SJCRH30 (cell line): ENCODE results near the gene WDR44. TPM values are rescaled to one million over a fixed set of nuclear protein-coding genes. Genes with fewer than 3 reads are reported as not detected.
A peak's percentile ranks its signal among the peaks of the same experiment; 100 is the strongest.
"Not testable (repeated sequence)": the region's sequence is repeated elsewhere in the genome, so short reads cannot be mapped to it uniquely, and the experiment has no call there.

Experiments
- DNase-seq, 2 experiments: peaks; one replicate each; pipeline ENCODE4 v3.0.0-alpha.2; 2015 to 2020
- H3K27ac ChIP-seq: fragments of 250-450 bp; sonication (Bioruptor Pico); 2 replicates; pipeline ENCODE4 v1.5.1; 2020; ENCODE audit warnings: mild to moderate bottlenecking, moderate library complexity
- H3K27me3 ChIP-seq: fragments of 250-450 bp; sonication (Bioruptor Pico); 2 replicates; pipeline ENCODE4 v1.5.1; 2020; ENCODE audit warnings: mild to moderate bottlenecking, moderate library complexity
- H3K36me3 ChIP-seq: fragments of 250-450 bp; sonication (Bioruptor Pico); 2 replicates; pipeline ENCODE4 v1.5.1; 2020; ENCODE audit warnings: mild to moderate bottlenecking, moderate library complexity
- H3K4me1 ChIP-seq: fragments of 250-450 bp; sonication (Bioruptor Pico); 2 replicates; pipeline ENCODE4 v1.5.1; 2020; ENCODE audit warnings: mild to moderate bottlenecking, moderate library complexity
- H3K4me3 ChIP-seq: fragments of 250-450 bp; sonication (Bioruptor Pico); 2 replicates; pipeline ENCODE4 v1.5.1; 2020; ENCODE audit warnings: mild to moderate bottlenecking, moderate library complexity
- H3K9me3 ChIP-seq: fragments of 250-450 bp; sonication (Bioruptor Pico); replicated peaks from 2 replicates; pipeline ENCODE4 v1.5.1; 2020; ENCODE audit warnings: mild to moderate bottlenecking, moderate library complexity
- total RNA-seq: library from RNA; depleted of rRNA; stranded (reverse); fragments of >200 nt; shearing (Covaris generic); gene quantifications from 2 replicates; pipeline ENCODE4 v1.2.3, GENCODE V29; 2014

Gene WDR44
- total RNA-seq, 1 experiment from 2014 or later: 17.8 TPM

- DNase-seq: no peak
- Histone ChIP-seq H3K27me3 (no peaks in the 10 kb centered on the region), H3K36me3 (peaks cover 8% of the 10 kb centered on the region)
Measured at GRCh38 chrX:118396113-118396512, 50.2 kb downstream of the WDR44 start.

GRCh38 chrX:118418811-118419251, 72.9 kb downstream of the WDR44 start:
- no peak overlapping the region for H3K27ac ChIP-seq
- H3K27me3 ChIP-seq: no peaks in the 10 kb centered on the region
- H3K36me3 ChIP-seq: peaks cover 4% of the 10 kb centered on the region; the same call in 1 of the 2 replicates
- DNase-seq: no peak
- no peaks in the 10 kb centered on the region for H3K4me1 ChIP-seq
- no peak overlapping the region for H3K4me3 ChIP-seq
- H3K9me3 ChIP-seq: no peaks in the 10 kb centered on the region

More at GRCh38 chrX:118396113-118396512, 50.2 kb downstream of the WDR44 start:
- Histone ChIP-seq H3K4me1 (no peaks in the 10 kb centered on the region), H3K9me3 (no peaks in the 10 kb centered on the region), H3K27ac (no peak overlapping the region), H3K4me3 (no peak overlapping the region)

DNA sequence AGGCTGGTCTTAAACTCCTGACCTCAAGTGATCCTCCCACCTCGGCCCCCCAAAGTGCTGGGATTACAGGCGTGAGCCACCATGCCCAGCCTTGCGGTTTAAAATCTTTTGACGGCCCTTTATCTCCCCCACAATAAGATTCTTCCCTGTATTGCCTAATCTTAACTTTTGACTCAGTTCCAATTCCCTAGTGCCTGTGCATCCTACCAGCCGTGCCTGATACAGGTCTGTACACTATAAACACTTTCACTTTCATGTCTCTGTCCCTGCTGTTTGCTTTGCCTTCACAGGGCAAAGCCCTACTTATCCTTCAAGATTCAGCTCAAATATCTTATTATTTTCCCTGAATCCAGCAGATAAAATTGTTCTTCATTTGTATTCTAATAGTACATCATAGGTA, 74.6 kb downstream of the WDR44 start:
- Histone ChIP-seq H3K27ac (no peak overlapping the region), H3K36me3 (peaks cover 4% of the 10 kb centered on the region; the same call in 1 of the 2 replicates), H3K27me3 (no peaks in the 10 kb centered on the region), H3K4me1 (no peaks in the 10 kb centered on the region), H3K9me3 (no peaks in the 10 kb centered on the region), H3K4me3 (no peak overlapping the region)
- peak in 1 of 2 experiments; percentile 17 for DNase-seq

DNA sequence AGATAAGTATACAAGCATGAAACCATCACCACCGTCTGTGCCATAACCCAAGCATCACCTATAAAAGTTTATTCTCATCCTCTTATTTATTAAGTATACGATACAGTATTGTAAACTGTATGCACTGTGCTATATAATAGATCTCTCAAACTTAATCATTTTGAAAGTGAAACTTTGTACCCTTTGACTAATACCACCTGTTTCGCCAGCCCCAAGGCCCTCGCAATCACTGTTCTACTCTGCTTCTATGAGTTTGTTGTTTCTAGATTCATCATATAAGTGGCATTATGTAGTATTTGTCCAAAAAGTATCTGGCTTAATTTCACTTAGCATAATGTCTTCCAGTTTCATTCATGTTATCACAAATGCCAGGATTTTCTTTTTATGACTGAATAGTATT, 77.7 kb downstream of the WDR44 start:
- Histone ChIP-seq H3K27ac (no peak overlapping the region), H3K27me3 (no peaks in the 10 kb centered on the region), H3K4me3 (no peak overlapping the region), H3K36me3 (peaks cover 4% of the 10 kb centered on the region; the same call in 1 of the 2 replicates), H3K4me1 (no peaks in the 10 kb centered on the region), H3K9me3 (no peaks in the 10 kb centered on the region)
- no peak for DNase-seq

DNA sequence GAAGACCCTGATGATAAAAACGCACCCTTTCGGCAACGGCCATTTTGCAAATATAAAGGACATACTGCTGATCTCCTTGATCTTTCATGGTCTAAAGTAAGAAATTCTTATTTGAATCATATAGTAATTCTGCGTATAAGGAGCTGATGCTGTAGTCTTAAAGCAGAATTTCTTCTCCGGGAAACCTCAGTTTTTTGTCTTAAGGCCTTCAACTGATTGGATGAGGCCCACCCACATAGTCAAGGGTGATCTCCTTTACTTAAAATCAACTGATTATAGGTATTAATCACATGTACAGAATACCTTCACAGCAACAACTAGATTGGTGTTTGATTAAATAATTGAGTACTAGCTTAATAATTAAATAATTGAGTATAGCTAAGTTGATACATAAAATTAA, 86.9 kb downstream of the WDR44 start:
- no peak overlapping the region for H3K4me3 ChIP-seq
- no peaks in the 10 kb centered on the region for H3K9me3 ChIP-seq
- H3K27me3 ChIP-seq: no peaks in the 10 kb centered on the region
- no peak for DNase-seq
- peaks cover 12% of the 10 kb centered on the region; the same call in 1 of the 2 replicates for H3K36me3 ChIP-seq
- no peaks in the 10 kb centered on the region for H3K4me1 ChIP-seq
- no peak overlapping the region for H3K27ac ChIP-seq

DNA sequence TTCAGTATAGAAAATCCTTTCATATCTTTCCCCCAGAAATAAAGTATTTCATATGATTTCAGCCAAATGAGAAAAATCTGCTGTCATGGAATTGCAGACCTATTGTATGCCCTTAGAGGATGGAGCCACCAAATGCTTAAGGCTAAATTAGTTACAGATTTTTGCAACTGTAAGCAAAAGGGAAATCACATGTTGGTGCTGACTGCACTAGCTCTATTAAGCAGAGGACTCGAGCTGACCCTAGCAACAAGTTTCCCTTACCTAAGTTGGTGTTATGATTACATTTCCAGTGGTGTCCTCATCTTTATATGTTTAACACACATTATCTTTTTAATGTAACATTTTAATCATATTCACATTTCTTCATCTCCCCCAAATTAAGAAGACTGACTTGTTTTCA, 91.4 kb downstream of the WDR44 start:
- no peak overlapping the region for H3K4me3 ChIP-seq
- peaks cover 12% of the 10 kb centered on the region; the same call in 1 of the 2 replicates for H3K36me3 ChIP-seq
- no peaks in the 10 kb centered on the region for H3K4me1 ChIP-seq
- no peaks in the 10 kb centered on the region for H3K27me3 ChIP-seq
- DNase-seq: no peak
- H3K9me3 ChIP-seq: no peaks in the 10 kb centered on the region
- no peak overlapping the region for H3K27ac ChIP-seq

- DNase-seq: no peak
- H3K27ac ChIP-seq: no peak overlapping the region
- no peak overlapping the region for H3K4me3 ChIP-seq
Measured at GRCh38 chrX:118448273-118448783, 102.4 kb downstream of the WDR44 start.

GRCh38 chrX:118455013-118455412, 109.1 kb downstream of the WDR44 start:
- H3K36me3 ChIP-seq: peaks cover 6% of the 10 kb centered on the region; the same call in 1 of the 2 replicates
- DNase-seq: peak in 1 of 2 experiments; percentile 5

More at GRCh38 chrX:118448273-118448783, 102.4 kb downstream of the WDR44 start:
- Histone ChIP-seq H3K36me3 (peaks cover 13% of the 10 kb centered on the region), H3K4me1 (no peaks in the 10 kb centered on the region), H3K27me3 (no peaks in the 10 kb centered on the region), H3K9me3 (no peaks in the 10 kb centered on the region)

GRCh38 chrX:118459494-118459893, 113.6 kb downstream of the WDR44 start:
- Histone ChIP-seq H3K36me3 (no peaks in the 10 kb centered on the region), H3K27ac (no peak overlapping the region), H3K4me1 (no peaks in the 10 kb centered on the region), H3K27me3 (no peaks in the 10 kb centered on the region), H3K4me3 (no peak overlapping the region), H3K9me3 (no peaks in the 10 kb centered on the region)
- DNase-seq: peak; percentile 22 to 57

More at GRCh38 chrX:118455013-118455412, 109.1 kb downstream of the WDR44 start:
- Histone ChIP-seq H3K27me3 (no peaks in the 10 kb centered on the region), H3K27ac (no peak overlapping the region), H3K4me3 (no peak overlapping the region), H3K4me1 (no peaks in the 10 kb centered on the region), H3K9me3 (no peaks in the 10 kb centered on the region)

GRCh38 chrX:118464501-118464900, 118.6 kb downstream of the WDR44 start:
- Histone ChIP-seq H3K4me3 (no peak overlapping the region), H3K4me1 (no peaks in the 10 kb centered on the region), H3K9me3 (no peaks in the 10 kb centered on the region), H3K36me3 (no peaks in the 10 kb centered on the region), H3K27me3 (no peaks in the 10 kb centered on the region), H3K27ac (no peak overlapping the region)
- no peak for DNase-seq

- H3K4me1 ChIP-seq: no peaks in the 10 kb centered on the region
- H3K27me3 ChIP-seq: no peaks in the 10 kb centered on the region
- no peaks in the 10 kb centered on the region for H3K36me3 ChIP-seq
- no peak overlapping the region for H3K27ac ChIP-seq
- H3K4me3 ChIP-seq: no peak overlapping the region
- H3K9me3 ChIP-seq: no peaks in the 10 kb centered on the region
- no peak for DNase-seq
Measured at GRCh38 chrX:118468122-118468521, 122.2 kb downstream of the WDR44 start.

GRCh38 chrX:118470721-118471347, 124.9 kb downstream of the WDR44 start:
- DNase-seq, H3K4me3 ChIP-seq, H3K27ac ChIP-seq, H3K9me3 ChIP-seq, H3K36me3 ChIP-seq, H3K27me3 ChIP-seq, H3K4me1 ChIP-seq: not testable (repeated sequence)

GRCh38 chrX:118474586-118474985, 128.7 kb downstream of the WDR44 start:
- H3K27me3 ChIP-seq: no peaks in the 10 kb centered on the region
- no peak overlapping the region for H3K27ac ChIP-seq
- H3K4me1 ChIP-seq: no peaks in the 10 kb centered on the region
- H3K36me3 ChIP-seq: no peaks in the 10 kb centered on the region
- no peak overlapping the region for H3K4me3 ChIP-seq
- H3K9me3 ChIP-seq: no peaks in the 10 kb centered on the region
- DNase-seq: no peak

DNA sequence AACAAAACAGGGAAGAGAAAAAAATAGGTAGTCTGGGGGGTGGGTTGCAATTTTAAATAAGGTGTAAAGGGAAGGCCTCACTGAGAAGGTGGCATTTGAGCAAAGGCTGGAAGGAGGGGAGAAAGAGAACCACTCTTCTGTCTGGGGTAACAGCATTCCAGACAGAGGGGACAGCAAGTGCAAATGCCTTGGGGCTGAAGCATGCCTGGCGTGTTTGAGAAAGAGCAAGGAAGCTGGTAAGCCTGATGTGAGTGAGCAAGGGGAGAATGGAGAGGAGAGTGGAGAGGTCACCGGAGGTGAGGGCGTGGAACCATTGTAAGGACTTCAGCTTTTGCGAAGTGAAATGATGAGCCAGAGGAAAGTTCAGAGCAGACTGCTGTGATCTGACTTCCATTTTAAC, 130.0 kb downstream of the WDR44 start:
- no peak overlapping the region for H3K4me3 ChIP-seq
- no peak overlapping the region for H3K27ac ChIP-seq
- no peaks in the 10 kb centered on the region for H3K4me1 ChIP-seq
- no peaks in the 10 kb centered on the region for H3K36me3 ChIP-seq
- H3K9me3 ChIP-seq: no peaks in the 10 kb centered on the region
- H3K27me3 ChIP-seq: no peaks in the 10 kb centered on the region
- no peak for DNase-seq

DNA sequence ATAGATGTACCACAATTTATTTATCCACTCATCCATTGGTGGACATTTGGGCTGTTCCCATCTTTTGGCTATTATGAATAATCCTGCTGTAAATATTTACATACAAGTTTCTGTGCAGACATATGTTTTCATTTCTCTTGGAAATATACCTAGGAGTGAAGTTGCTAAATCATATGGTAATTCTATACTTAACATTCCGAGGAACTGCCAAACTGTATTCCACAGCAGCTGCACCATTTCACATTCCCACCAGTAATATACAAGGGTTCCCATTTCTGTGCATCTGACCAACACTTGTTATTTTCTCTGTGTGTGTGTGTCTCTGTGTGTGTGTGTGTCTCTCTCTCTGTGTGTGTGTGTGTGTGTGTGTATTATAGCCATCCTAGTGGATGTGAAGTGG, 134.3 kb downstream of the WDR44 start:
- Histone ChIP-seq H3K27me3 (no peaks in the 10 kb centered on the region), H3K9me3 (no peaks in the 10 kb centered on the region), H3K4me1 (no peaks in the 10 kb centered on the region), H3K4me3 (no peak overlapping the region), H3K36me3 (no peaks in the 10 kb centered on the region), H3K27ac (no peak overlapping the region)
- peak in 1 of 2 experiments; percentile 26 for DNase-seq

- H3K27ac ChIP-seq, DNase-seq, H3K36me3 ChIP-seq, H3K4me1 ChIP-seq, H3K9me3 ChIP-seq, H3K27me3 ChIP-seq, H3K4me3 ChIP-seq: not testable (repeated sequence)
Measured at GRCh38 chrX:118482384-118482783, 136.5 kb downstream of the WDR44 start.
